GM19043 (cell line): Measurements from ENCODE around the gene DCTD.

Experiments used
- ATAC-seq: cut with Tn5 transposase; IDR thresholded peaks from one replicate; pipeline ENCODE4 v1.9.1; 2021; ENCODE audit warnings: low read depth; ENCODE audit not compliant: unreplicated experiment

Gene DCTD

DNA sequence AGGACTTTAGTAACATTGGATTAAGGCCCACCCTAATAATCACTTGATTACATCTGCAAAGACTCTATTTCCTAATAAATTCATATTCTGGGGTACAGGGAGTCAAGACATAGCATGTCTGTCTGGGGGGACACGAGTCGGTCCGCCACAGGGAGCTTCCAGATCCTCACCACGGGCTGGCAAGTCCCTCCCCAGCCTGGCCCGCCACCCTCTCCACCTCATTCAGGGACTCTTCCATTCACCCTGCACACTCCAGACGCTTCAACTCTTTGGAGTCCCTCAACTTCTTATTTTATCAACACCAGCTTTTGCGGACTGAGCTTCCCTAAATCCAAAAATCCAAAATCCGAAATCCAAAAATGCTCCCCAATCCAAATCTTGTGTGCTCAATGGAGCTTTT, 71.2 kb downstream of the DCTD start:
- ATAC-seq = no peak

DNA sequence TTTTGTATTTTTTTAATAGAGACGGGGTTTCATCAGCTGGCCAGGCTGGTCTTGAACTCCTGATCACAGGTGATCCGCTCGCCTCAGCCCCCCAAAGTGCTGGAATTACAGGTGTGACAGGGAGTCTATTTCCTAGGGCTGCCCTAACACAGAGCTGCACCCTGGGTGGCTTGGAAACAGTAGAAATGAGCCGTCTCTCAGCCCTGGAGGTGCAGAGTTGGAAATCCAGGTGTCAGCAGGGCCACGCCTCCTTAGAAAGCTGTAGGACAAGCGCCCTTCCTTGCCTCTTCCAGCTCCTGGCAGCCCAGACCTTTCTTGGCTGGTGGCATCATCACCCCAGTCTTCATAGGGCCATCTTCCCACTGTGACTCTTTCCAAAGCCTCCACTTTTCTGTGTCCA, 71.6 kb downstream of the DCTD start:
- no peak for ATAC-seq

DNA sequence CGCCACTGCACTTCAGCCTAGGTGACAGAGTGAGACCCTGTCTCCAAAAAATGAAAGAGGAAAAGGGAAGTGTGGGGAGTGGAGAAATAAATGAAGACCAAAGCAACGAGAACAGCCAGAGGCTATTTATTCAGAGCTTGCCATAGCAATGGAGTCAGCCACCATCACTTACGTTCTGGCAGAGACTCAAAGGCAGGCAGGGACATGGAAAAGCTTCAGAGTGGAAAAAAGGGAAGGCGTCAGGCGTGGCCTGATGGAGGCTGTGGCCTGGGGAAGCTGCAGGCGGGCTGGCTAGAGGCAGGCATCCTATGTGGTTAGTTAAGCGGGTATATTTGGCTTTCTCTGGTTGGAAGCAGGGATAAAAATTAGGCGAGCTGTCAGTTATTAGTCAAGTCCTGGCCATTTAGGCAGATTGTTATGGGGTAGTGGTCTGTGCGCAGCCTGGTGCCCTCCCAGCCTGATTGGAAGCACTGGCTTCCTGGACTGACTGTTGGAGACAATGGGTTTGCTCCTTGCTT, 73.3 kb downstream of the DCTD start:
- no peak for ATAC-seq

DNA sequence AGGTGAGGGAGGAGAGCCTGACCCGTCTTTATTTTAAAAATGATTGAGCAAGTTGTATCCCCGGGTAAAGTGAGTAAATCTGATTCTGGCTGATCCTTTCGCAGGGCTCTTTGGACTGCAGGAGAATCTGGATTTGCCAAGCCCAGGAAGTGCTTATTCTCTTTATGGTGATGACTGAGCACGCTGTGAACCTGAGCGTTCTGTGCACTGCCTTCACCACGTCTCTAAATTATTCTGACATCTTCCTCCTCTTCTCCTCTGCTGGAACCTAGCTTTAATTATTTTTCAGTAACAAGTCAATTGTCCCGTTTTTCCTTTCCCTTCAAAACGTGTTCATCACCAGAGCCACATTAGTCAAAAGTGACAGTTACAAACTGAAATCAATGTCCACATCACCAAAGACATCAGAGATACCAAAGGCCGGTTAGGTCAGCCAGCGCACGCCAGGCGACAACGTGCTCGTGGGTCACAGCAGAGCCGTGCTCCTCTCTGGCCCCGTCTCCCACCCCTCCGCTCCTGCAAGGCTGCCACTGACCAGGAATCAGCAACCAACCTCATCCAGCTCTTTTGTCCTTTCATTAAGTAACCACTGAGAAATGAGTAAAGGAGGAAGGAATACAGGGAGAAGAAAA, 74.3 kb downstream of the DCTD start:
- ATAC-seq = no peak

DNA sequence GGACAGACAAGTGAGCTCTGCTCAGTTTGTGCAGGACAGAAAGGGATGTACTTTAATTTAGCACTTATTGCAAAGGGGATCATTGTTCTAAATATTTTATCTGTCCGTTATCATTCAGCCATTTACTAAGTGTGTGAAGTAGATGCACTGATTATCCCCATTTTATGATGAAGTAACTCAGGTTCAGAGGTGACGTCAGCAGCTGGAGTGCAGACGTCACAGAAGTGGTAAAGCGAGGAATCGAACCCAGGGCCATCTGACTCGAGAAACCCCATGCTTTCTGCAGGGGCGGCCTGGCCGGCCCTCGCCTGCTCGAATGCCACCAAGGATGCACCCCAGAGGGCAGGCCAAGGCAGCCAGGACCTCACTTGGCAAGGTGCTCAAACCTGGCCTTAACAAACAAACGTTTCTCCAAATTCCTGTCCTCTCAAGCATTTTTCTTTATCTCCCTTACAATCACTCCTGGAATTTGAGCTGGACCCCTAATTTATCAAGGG, 75.0 kb downstream of the DCTD start:
- no peak for ATAC-seq

DNA sequence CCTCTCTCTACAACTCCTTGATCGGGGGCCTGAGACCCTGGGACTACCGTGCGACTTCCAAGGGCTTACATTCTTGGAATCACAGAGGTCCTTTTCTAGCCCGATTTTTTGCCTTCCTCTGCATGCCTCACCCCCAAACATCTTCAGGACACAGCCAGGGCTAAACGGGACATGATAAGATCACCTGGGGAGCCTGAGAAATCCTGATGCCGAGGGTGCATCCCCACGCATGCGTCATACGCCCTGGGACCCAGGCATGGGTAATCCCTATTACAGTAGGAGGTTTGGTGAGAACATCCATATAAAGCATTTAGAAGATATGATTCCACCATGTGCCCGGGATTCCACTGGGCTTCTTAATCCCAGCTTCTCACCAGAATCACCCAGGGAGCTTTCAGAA, 77.1 kb downstream of the DCTD start:
- ATAC-seq = no peak
